Muscle layer of colon (tissue), 2 donors: Measurements from ENCODE around the gene MTUS2.

Experiments
- H3K27ac ChIP-seq: one replicate; pipeline ENCODE4 v1.7.0; 2013; ENCODE audit warnings: low read depth, mild to moderate bottlenecking, low read length, moderate library complexity
- H3K27me3 ChIP-seq, 2 donors: one replicate each; pipeline ENCODE4 v1.7.0; 2013; ENCODE audit warnings: low read length in 2 of 2, mild to moderate bottlenecking in 2 of 2; ENCODE audit not compliant: insufficient read depth in 2 of 2, control insufficient read depth in 1 of 2
- H3K36me3 ChIP-seq: one replicate; pipeline ENCODE4 v1.7.0; 2013; ENCODE audit warnings: mild to moderate bottlenecking, low read length; ENCODE audit not compliant: insufficient read depth
- H3K4me1 ChIP-seq: one replicate; pipeline ENCODE4 v1.7.0; 2013; ENCODE audit warnings: mild to moderate bottlenecking, low read length; ENCODE audit not compliant: insufficient read depth
- H3K4me3 ChIP-seq, 2 donors: one replicate each; pipeline ENCODE4 v1.7.0; 2013; ENCODE audit warnings: low read length in 2 of 2, low read depth in 1 of 2, mild to moderate bottlenecking in 1 of 2, moderate library complexity in 1 of 2
- H3K9ac ChIP-seq: one replicate; pipeline ENCODE4 v1.7.0; 2013; ENCODE audit warnings: low read length
- H3K9me3 ChIP-seq: one replicate; pipeline ENCODE4 v1.7.0; 2013; ENCODE audit warnings: mild to moderate bottlenecking, low read length
- donor health status: abdominal sarcoma.
- donor health status: Adenocarcinoma of cecum.

MTUS2 gene

GRCh38 chr13:29115842-29116241 lies 295.7 kb downstream of the MTUS2 start:
- H3K4me1 ChIP-seq = peaks cover 4% of the 10 kb centered on the region
- no peaks in the 10 kb centered on the region for H3K9me3 ChIP-seq
- no peaks in the 10 kb centered on the region for H3K27me3 ChIP-seq
- H3K36me3 ChIP-seq = no peaks in the 10 kb centered on the region
- H3K4me3 ChIP-seq = no peak overlapping the region
- no peak overlapping the region for H3K9ac ChIP-seq
- no peak overlapping the region for H3K27ac ChIP-seq

GRCh38 chr13:29117663-29118062 lies 297.5 kb downstream of the MTUS2 start:
- Histone ChIP-seq H3K9ac (no peak overlapping the region), H3K27me3 (no peaks in the 10 kb centered on the region), H3K9me3 (no peaks in the 10 kb centered on the region), H3K27ac (no peak overlapping the region), H3K4me1 (peaks cover 4% of the 10 kb centered on the region), H3K4me3 (no peak overlapping the region), H3K36me3 (no peaks in the 10 kb centered on the region)

GRCh38 chr13:29118471-29118870 lies 298.3 kb downstream of the MTUS2 start:
- Histone ChIP-seq H3K9ac (no peak overlapping the region), H3K36me3 (no peaks in the 10 kb centered on the region), H3K4me1 (peaks cover 4% of the 10 kb centered on the region), H3K27ac (no peak overlapping the region), H3K9me3 (no peaks in the 10 kb centered on the region), H3K4me3 (no peak overlapping the region), H3K27me3 (no peaks in the 10 kb centered on the region)

- Histone ChIP-seq H3K9me3 (no peaks in the 10 kb centered on the region), H3K27ac (no peak overlapping the region), H3K4me1 (no peaks in the 10 kb centered on the region), H3K9ac (no peak overlapping the region), H3K36me3 (no peaks in the 10 kb centered on the region), H3K4me3 (no peak overlapping the region), H3K27me3 (no peaks in the 10 kb centered on the region)
Measured at GRCh38 chr13:29125191-29125933, 305.2 kb downstream of the MTUS2 start.

GRCh38 chr13:29125934-29126424 lies 305.8 kb downstream of the MTUS2 start:
- no peaks in the 10 kb centered on the region for H3K4me1 ChIP-seq
- no peaks in the 10 kb centered on the region for H3K27me3 ChIP-seq
- no peak overlapping the region for H3K9ac ChIP-seq
- H3K9me3 ChIP-seq = no peaks in the 10 kb centered on the region
- H3K27ac ChIP-seq = no peak overlapping the region
- H3K36me3 ChIP-seq = no peaks in the 10 kb centered on the region
- H3K4me3 ChIP-seq = no peak overlapping the region

GRCh38 chr13:29129616-29130015 lies 309.5 kb downstream of the MTUS2 start:
- H3K4me1 ChIP-seq = no peaks in the 10 kb centered on the region
- H3K9me3 ChIP-seq = no peaks in the 10 kb centered on the region
- no peak overlapping the region for H3K4me3 ChIP-seq
- H3K36me3 ChIP-seq = no peaks in the 10 kb centered on the region
- H3K27me3 ChIP-seq = no peaks in the 10 kb centered on the region
- no peak overlapping the region for H3K27ac ChIP-seq
- no peak overlapping the region for H3K9ac ChIP-seq

GRCh38 chr13:29131159-29131558 lies 311.0 kb downstream of the MTUS2 start:
- Histone ChIP-seq H3K27ac (no peak overlapping the region), H3K9ac (no peak overlapping the region), H3K27me3 (no peaks in the 10 kb centered on the region), H3K36me3 (no peaks in the 10 kb centered on the region), H3K4me3 (no peak overlapping the region), H3K9me3 (no peaks in the 10 kb centered on the region), H3K4me1 (no peaks in the 10 kb centered on the region)

- Histone ChIP-seq H3K27me3 (no peaks in the 10 kb centered on the region), H3K9ac (no peak overlapping the region), H3K27ac (no peak overlapping the region), H3K4me3 (no peak overlapping the region), H3K4me1 (no peaks in the 10 kb centered on the region), H3K9me3 (no peaks in the 10 kb centered on the region), H3K36me3 (no peaks in the 10 kb centered on the region)
Measured at GRCh38 chr13:29131881-29132668, 311.9 kb downstream of the MTUS2 start.

- Histone ChIP-seq H3K4me1 (no peaks in the 10 kb centered on the region), H3K27ac (no peak overlapping the region), H3K27me3 (no peaks in the 10 kb centered on the region), H3K4me3 (no peak overlapping the region), H3K9ac (no peak overlapping the region), H3K9me3 (no peaks in the 10 kb centered on the region), H3K36me3 (no peaks in the 10 kb centered on the region)
Measured at GRCh38 chr13:29136341-29136740, 316.2 kb downstream of the MTUS2 start.

GRCh38 chr13:29137016-29137415 lies 316.9 kb downstream of the MTUS2 start:
- Histone ChIP-seq H3K36me3 (no peaks in the 10 kb centered on the region), H3K27ac (no peak overlapping the region)

GRCh38 chr13:29137995-29138394 lies 317.9 kb downstream of the MTUS2 start:
- no peak overlapping the region for H3K4me3 ChIP-seq
- H3K27me3 ChIP-seq = no peaks in the 10 kb centered on the region
- H3K4me1 ChIP-seq = no peaks in the 10 kb centered on the region
- no peak overlapping the region for H3K9ac ChIP-seq
- no peaks in the 10 kb centered on the region for H3K36me3 ChIP-seq
- no peak overlapping the region for H3K27ac ChIP-seq
- H3K9me3 ChIP-seq = no peaks in the 10 kb centered on the region

More at GRCh38 chr13:29137016-29137415, 316.9 kb downstream of the MTUS2 start:
- Histone ChIP-seq H3K4me1 (no peaks in the 10 kb centered on the region), H3K9ac (no peak overlapping the region), H3K9me3 (no peaks in the 10 kb centered on the region), H3K4me3 (no peak overlapping the region), H3K27me3 (no peaks in the 10 kb centered on the region)
